SK-N-SH (cell line): Measurements from ENCODE around the gene IGF1R. TPM values are rescaled to one million over a fixed set of nuclear protein-coding genes. Genes with fewer than 3 reads are reported as not detected.
A peak's percentile ranks its signal among the peaks of the same experiment; 100 is the strongest.

ENCODE experiments used
- CTCF ChIA-PET: fragments of 300-600, 350-600 bp; formaldehyde crosslinking; extraction: SDS; loops from one replicate; lab custom pipeline; 2021; lab: Yijun Ruan, JAX
- POLR2A ChIA-PET: fragments of 350-600 bp; sonication (Branson Sonifier 250); formaldehyde crosslinking; extraction: SDS; loops from one replicate; lab custom pipeline; 2020; ENCODE audit warnings: antibody characterized with exemption, inconsistent platforms; lab: Yijun Ruan, JAX
- DNase-seq: peaks from one replicate; pipeline ENCODE4 v3.0.0; 2012
- H2AFZ ChIP-seq: fragments of 200-600 bp; sonication (generic); 2 replicates; pipeline ENCODE4 v1.8.1; 2016; ENCODE audit warnings: antibody characterized with exemption, mild to moderate bottlenecking, low read depth
- H3F3A ChIP-seq: fragments of 200-600 bp; sonication (generic); replicated peaks from 2 replicates; pipeline ENCODE3; 2016; ENCODE audit warnings: antibody characterized with exemption, mild to moderate bottlenecking; ENCODE audit not compliant: insufficient read depth
- H3K27ac ChIP-seq, 2 experiments: fragments of 200-500 bp in 1 of 2; fragments of 200-600 bp in 1 of 2; sonication (Bioruptor generic) in 1 of 2; sonication (generic), shearing (Covaris generic) in 1 of 2; 2 replicates each; pipeline versions ENCODE4 v1.5.1 to v1.6.1; 2014 to 2016; ENCODE audit warnings: low read depth in 2 of 2, inconsistent platforms in 1 of 2, low read length in 1 of 2, mild to moderate bottlenecking in 1 of 2, mixed read lengths in 1 of 2
- H3K27me3 ChIP-seq: fragments of 200-600 bp; sonication (generic), shearing (Covaris generic); 2 replicates; pipeline ENCODE4 v1.6.1; 2016; ENCODE audit warnings: mixed run types; ENCODE audit not compliant: insufficient read depth
- H3K36me3 ChIP-seq, 2 experiments: fragments of 200-500 bp in 1 of 2; fragments of 200-600 bp in 1 of 2; sonication (Bioruptor generic) in 1 of 2; sonication (generic) in 1 of 2; replicated peaks in 1 of 2; 2 replicates each; pipeline versions ENCODE3 to v1.5.1; 2014 to 2016; ENCODE audit warnings: low read length in 1 of 2, mild to moderate bottlenecking in 1 of 2; ENCODE audit not compliant: insufficient read depth in 2 of 2, control insufficient read depth in 1 of 2
- H3K4me1 ChIP-seq, 2 experiments: fragments of 200-500 bp in 1 of 2; fragments of 200-600 bp in 1 of 2; sonication (Bioruptor generic) in 1 of 2; sonication (generic), shearing (Covaris generic) in 1 of 2; 2 replicates each; pipeline versions ENCODE4 v1.5.1 to v1.6.1; 2014 to 2016; ENCODE audit warnings: low read depth in 1 of 2, low read length in 1 of 2, mixed run types in 1 of 2; ENCODE audit not compliant: insufficient read depth in 2 of 2, control insufficient read depth in 1 of 2
- H3K4me2 ChIP-seq: fragments of 200-600 bp; sonication (generic), shearing (Covaris generic); 2 replicates; pipeline ENCODE4 v1.6.1; 2017; ENCODE audit warnings: mixed run types
- H3K4me3 ChIP-seq, 2 experiments: fragments of 200-500 bp in 1 of 2; fragments of 200-600 bp in 1 of 2; sonication (Bioruptor generic) in 1 of 2; sonication (generic), shearing (Covaris generic) in 1 of 2; 2 replicates each; pipeline versions ENCODE4 v1.5.1 to v1.8.1; 2014 to 2016; ENCODE audit warnings: low read depth in 2 of 2, inconsistent platforms in 1 of 2, low read length in 1 of 2, mild to moderate bottlenecking in 1 of 2, mixed read lengths in 1 of 2, moderate library complexity in 1 of 2
- H3K79me2 ChIP-seq: fragments of 200-600 bp; sonication (generic); 2 replicates; pipeline ENCODE4 v1.8.1; 2017; ENCODE audit warnings: mild to moderate bottlenecking; ENCODE audit not compliant: insufficient read depth
- H3K9ac ChIP-seq: fragments of 200-600 bp; sonication (generic); 2 replicates; pipeline ENCODE4 v1.6.1; 2017; ENCODE audit warnings: mixed run types
- H3K9me2 ChIP-seq: fragments of 200-600 bp; sonication (generic); 2 replicates; pipeline ENCODE4 v1.6.1; 2017; ENCODE audit warnings: mixed run types
- H3K9me3 ChIP-seq: fragments of 200-600 bp; sonication (generic); 2 replicates; pipeline ENCODE4 v1.6.1; 2017; ENCODE audit warnings: mixed run types, mild to moderate bottlenecking, moderate library complexity
- H4K20me1 ChIP-seq: fragments of 200-600 bp; sonication (generic); 2 replicates; pipeline ENCODE4 v1.6.1; 2017; ENCODE audit warnings: mild to moderate bottlenecking, mixed run types; ENCODE audit not compliant: insufficient read depth
- CHD2 ChIP-seq: fragments of 150-350 bp; IDR thresholded peaks from 2 replicates; pipeline ENCODE4 v1.6.1; 2018; ENCODE audit warnings: low read length; ENCODE audit not compliant: partially characterized antibody
- EP300 ChIP-seq, 2 experiments: IDR thresholded peaks; 2 replicates each; pipeline versions ENCODE4 v1.4.0 to v1.6.1; 2012; ENCODE audit warnings: borderline replicate concordance in 1 of 2, low read depth in 1 of 2, low read length in 1 of 2
- EZH2phosphoT487 ChIP-seq: fragments of 200-600 bp; sonication (generic); IDR thresholded peaks from 2 replicates; pipeline ENCODE4 v1.6.1; 2017; ENCODE audit warnings: low read depth, mixed run types, mild to moderate bottlenecking, antibody characterized with exemption, moderate library complexity, borderline replicate concordance
- FOSL2 ChIP-seq: IDR thresholded peaks from 2 replicates; pipeline ENCODE4 v1.4.0; 2012; ENCODE audit warnings: low read depth, mild to moderate bottlenecking, moderate library complexity, borderline replicate concordance
- MAX ChIP-seq: IDR thresholded peaks from 2 replicates; pipeline ENCODE4 v1.4.0; 2012; ENCODE audit warnings: low read depth
- MEF2A ChIP-seq: IDR thresholded peaks from 2 replicates; pipeline ENCODE4 v1.4.0; 2012; ENCODE audit warnings: low read depth, borderline replicate concordance
- MXI1 ChIP-seq: IDR thresholded peaks from 2 replicates; pipeline ENCODE4 v1.6.1; 2012; ENCODE audit warnings: mild to moderate bottlenecking, low read depth, low read length, improper control_type of control experiment
- PBX3 ChIP-seq: IDR thresholded peaks from 2 replicates; pipeline ENCODE4; 2012
- RAD21 ChIP-seq: IDR thresholded peaks from 2 replicates; pipeline ENCODE4 v1.6.1; 2012; ENCODE audit warnings: mild to moderate bottlenecking, low read length
- RCOR1 ChIP-seq: fragments of 150-350 bp; IDR thresholded peaks from 2 replicates; pipeline ENCODE4 v1.6.1; 2017; ENCODE audit warnings: antibody characterized with exemption, low read length
- REST ChIP-seq: IDR thresholded peaks from 2 replicates; pipeline ENCODE4 v1.6.1; 2012; ENCODE audit warnings: mild to moderate bottlenecking, low read depth, low read length, moderate library complexity
- RXRA ChIP-seq: IDR thresholded peaks from 2 replicates; pipeline ENCODE4 v1.4.0; 2012; ENCODE audit warnings: low read depth, mild to moderate bottlenecking, borderline replicate concordance
- SIN3A ChIP-seq: IDR thresholded peaks from 2 replicates; pipeline ENCODE4 v1.6.1; 2012; ENCODE audit warnings: low read depth, mild to moderate bottlenecking, low read length, moderate library complexity, borderline replicate concordance
- TAF1 ChIP-seq: IDR thresholded peaks from 2 replicates; pipeline ENCODE4 v1.6.1; 2012; ENCODE audit warnings: low read depth, mild to moderate bottlenecking, low read length, moderate library complexity, borderline replicate concordance
- TCF12 ChIP-seq: IDR thresholded peaks from 2 replicates; pipeline ENCODE4 v1.4.0; 2012
- USF1 ChIP-seq: IDR thresholded peaks from 2 replicates; pipeline ENCODE4 v1.4.0; 2012; ENCODE audit warnings: low read depth, borderline replicate concordance
- USF2 ChIP-seq: fragments of 150-350 bp; IDR thresholded peaks from 2 replicates; pipeline ENCODE4 v1.6.1; 2017; ENCODE audit warnings: antibody characterized with exemption, low read length, low read depth, borderline replicate concordance
- YY1 ChIP-seq: IDR thresholded peaks from 2 replicates; pipeline ENCODE4 v1.4.0; 2012; ENCODE audit warnings: low read depth, mild to moderate bottlenecking
- WGBS: methylation state at CpG from one replicate; pipeline ENCODE4 v1.1.6; 2017; ENCODE audit warnings: low lambda C conversion rate; 5-methylcytosine and 5-hydroxymethylcytosine counted together
- polyA plus RNA-seq, 3 experiments: library from polyadenylated mRNA; depleted of rRNA; stranded (reverse); fragments of >200 nt; gene quantifications; 2 replicates each; pipeline ENCODE4 v1.2.3, GENCODE V29; 2012

Gene IGF1R
- polyA plus RNA-seq, 1 of the 3 experiments (the other 2 are of a cell fraction), result 9.5 TPM

- TF ChIP-seq REST (no peak), RXRA (no peak), EZH2phosphoT487 (no peak), TCF12 (no peak), PBX3 (no peak), USF2 (no peak), RCOR1 (no peak)
Observed at GRCh38 chr15:98646546-98647025, 1.8 kb upstream of the IGF1R start (continued).

- Histone ChIP-seq H4K20me1 (peaks cover 7% of the 10 kb centered on the region; the same call in 1 of the 2 replicates), H3F3A (peaks cover 3% of the 10 kb centered on the region), H3K79me2 (peaks cover 28% of the 10 kb centered on the region), H3K27me3 (peaks cover 10% of the 10 kb centered on the region; the same call in 1 of the 2 replicates), H3K4me2 (peak overlapping the region; percentile 99), H3K27ac (peak overlapping the region in 1 of 2 experiments; percentile 88; a peak in 2 of 4 replicates), H3K4me1 (peaks cover under 1 to 5% of the 10 kb centered on the region in 2 experiments; a peak in 3 of 4 replicates), H3K9me3 (no peaks in the 10 kb centered on the region), H3K9me2 (no peaks in the 10 kb centered on the region), H3K4me3 (peak overlapping the region; percentile 78 to 92), H2AFZ (peak overlapping the region; percentile 94; the same call in 1 of the 2 replicates), H3K36me3 (no peaks in the 10 kb centered on the region), H3K9ac (peak overlapping the region; percentile 77; the same call in 1 of the 2 replicates)
- 1% methylated on average over 14 of the region's 77 CpGs for WGBS
- ChIA-PET POLR2A (interaction anchor here (0.7 kb wide), 1 partner anchor 475 kb away, joined by 3 read pairs; no protein-coding TSS in a partner anchor), CTCF (interaction anchor here (0.7 to 7.1 kb wide), 30 partner anchors 9 to 431 kb away, joined by 3 to 51 read pairs (median 4); no protein-coding TSS in a partner anchor)
- peak; percentile 87 for DNase-seq
- TF ChIP-seq REST, result no peak
- TF ChIP-seq YY1, result no peak
- TF ChIP-seq RXRA, result no peak
- no peak for TF ChIP-seq EP300 (IDR thresholded peaks at IDR 0.05; ENCODE audit: borderline replicate concordance in 1 of 2, low read depth in 1 of 2, low read length in 1 of 2)
- TF ChIP-seq RAD21, result no peak
- no peak for TF ChIP-seq SIN3A
- TF ChIP-seq CHD2, result peak; percentile 11
- TF ChIP-seq USF1, result peak; percentile 35
- no peak for TF ChIP-seq TAF1
- peak; percentile 92 for TF ChIP-seq MXI1
- no peak for TF ChIP-seq MEF2A
- TF ChIP-seq FOSL2, result no peak
- peak; percentile 59; the same call in 1 of the 2 replicates for TF ChIP-seq MAX
Observed at GRCh38 chr15:98647026-98647773, 1.1 kb upstream of the IGF1R start.
